Neural crest cell (in vitro differentiated cells): ENCODE data around the gene PRKCI. TPM values are rescaled to one million over a fixed set of nuclear protein-coding genes. Genes with fewer than 3 reads are reported as not detected.
"Not testable (repeated sequence)": the region's sequence is repeated elsewhere in the genome, so short reads cannot be mapped to it uniquely, and the experiment has no call there.

Source experiments
- DNase-seq: peaks from one replicate; pipeline ENCODE4 v3.0.0; 2021; ENCODE audit warnings: low read depth, mixed read lengths, low spot score
- H3K27ac Mint-ChIP-seq: one replicate; pipeline ENCODE4 v1.8.0; 2021; ENCODE audit warnings: mild to moderate bottlenecking, mixed read lengths; ENCODE audit not compliant: unreplicated experiment
- H3K27me3 Mint-ChIP-seq: 2 replicates; pipeline ENCODE4 v1.8.0; 2021; ENCODE audit warnings: low read depth, mild to moderate bottlenecking, mixed read lengths
- H3K36me3 Mint-ChIP-seq: 2 replicates; pipeline ENCODE4 v1.8.0; 2021; ENCODE audit warnings: low read depth, mild to moderate bottlenecking, mixed read lengths
- H3K4me1 Mint-ChIP-seq: 2 replicates; pipeline ENCODE4 v1.8.0; 2021; ENCODE audit warnings: mixed read lengths
- H3K4me3 Mint-ChIP-seq: one replicate; pipeline ENCODE4 v1.8.0; 2021; ENCODE audit warnings: mild to moderate bottlenecking, mixed read lengths
- H3K9me3 Mint-ChIP-seq: 2 replicates; pipeline ENCODE4 v1.8.0; 2021; ENCODE audit warnings: mixed read lengths
- CTCF ChIP-seq: fragments of 200-600 bp; sonication (generic); conservative IDR thresholded peaks from 2 replicates; pipeline ENCODE4 v1.5.0; 2021; ENCODE audit warnings: antibody characterized with exemption, mild to moderate bottlenecking
- total RNA-seq: library from RNA; stranded (reverse); gene quantifications from 2 replicates; pipeline ENCODE4 v1.2.1, GENCODE V29; 2021

Gene PRKCI
- total RNA-seq, 1 donor from 2014 or later: 33.4 TPM

GRCh38 chr3:170189398-170190256 is 32.6 kb upstream of the PRKCI start:
- Mint-ChIP-seq H3K27ac (no peak overlapping the region), H3K9me3 (no peaks in the 10 kb centered on the region), H3K36me3 (no peaks in the 10 kb centered on the region), H3K4me1 (peaks cover 8% of the 10 kb centered on the region), H3K27me3 (no peaks in the 10 kb centered on the region), H3K4me3 (no peak overlapping the region)
- no peak for TF ChIP-seq CTCF
- DNase-seq: no peak

GRCh38 chr3:170195759-170196158 is 26.5 kb upstream of the PRKCI start:
- H3K9me3 Mint-ChIP-seq, H3K36me3 Mint-ChIP-seq, H3K27me3 Mint-ChIP-seq, H3K27ac Mint-ChIP-seq, DNase-seq, H3K4me3 Mint-ChIP-seq, H3K4me1 Mint-ChIP-seq: not testable (repeated sequence)

- no peak for TF ChIP-seq CTCF
- Mint-ChIP-seq H3K27me3 (peaks cover 2% of the 10 kb centered on the region), H3K4me3 (no peak overlapping the region), H3K9me3 (no peaks in the 10 kb centered on the region), H3K36me3 (no peaks in the 10 kb centered on the region), H3K27ac (no peak overlapping the region), H3K4me1 (peaks cover 10% of the 10 kb centered on the region)
- no peak for DNase-seq
Observed at GRCh38 chr3:170196833-170197232, 25.4 kb upstream of the PRKCI start.

GRCh38 chr3:170200987-170201386 is 21.2 kb upstream of the PRKCI start:
- TF ChIP-seq CTCF: no peak

GRCh38 chr3:170201527-170201926 is 20.7 kb upstream of the PRKCI start:
- TF ChIP-seq CTCF: no peak

More at GRCh38 chr3:170200987-170201386, 21.2 kb upstream of the PRKCI start:
- no peaks in the 10 kb centered on the region for H3K9me3 Mint-ChIP-seq
- DNase-seq: no peak
- H3K36me3 Mint-ChIP-seq: no peaks in the 10 kb centered on the region
- H3K27me3 Mint-ChIP-seq: peaks cover 2% of the 10 kb centered on the region
- H3K27ac Mint-ChIP-seq: no peak overlapping the region
- no peak overlapping the region for H3K4me3 Mint-ChIP-seq
- H3K4me1 Mint-ChIP-seq: peaks cover 27% of the 10 kb centered on the region

GRCh38 chr3:170203457-170203856 is 18.8 kb upstream of the PRKCI start:
- DNase-seq: no peak
- H3K27ac Mint-ChIP-seq: no peak overlapping the region
- no peaks in the 10 kb centered on the region for H3K36me3 Mint-ChIP-seq
- peaks cover 27% of the 10 kb centered on the region for H3K4me1 Mint-ChIP-seq
- H3K9me3 Mint-ChIP-seq: no peaks in the 10 kb centered on the region
- no peak for TF ChIP-seq CTCF
- H3K4me3 Mint-ChIP-seq: peak overlapping the region; percentile 18
- peaks cover 2% of the 10 kb centered on the region for H3K27me3 Mint-ChIP-seq

More at GRCh38 chr3:170201527-170201926, 20.7 kb upstream of the PRKCI start:
- no peak for DNase-seq
- Mint-ChIP-seq H3K9me3 (no peaks in the 10 kb centered on the region), H3K27me3 (peaks cover 2% of the 10 kb centered on the region), H3K4me1 (peaks cover 27% of the 10 kb centered on the region), H3K36me3 (no peaks in the 10 kb centered on the region), H3K27ac (no peak overlapping the region), H3K4me3 (no peak overlapping the region)
